Neural progenitor cell (in vitro differentiated cells): Measurements from ENCODE around the gene HES4. TPM values are rescaled to one million over a fixed set of nuclear protein-coding genes. Genes with fewer than 3 reads are reported as not detected.

ENCODE experiments used
- DNase-seq: peaks from one replicate; pipeline ENCODE4 v3.0.0-alpha.2; 2016; ENCODE audit warnings: low spot score
- H2AFZ ChIP-seq: fragments of 200-600 bp; sonication (generic); replicated peaks from 2 replicates; pipeline ENCODE4 v1.6.1; 2016; ENCODE audit warnings: antibody characterized with exemption
- H3F3A ChIP-seq: fragments of 200-600 bp; sonication (generic); 2 replicates; pipeline ENCODE4 v1.6.1; 2016; ENCODE audit warnings: antibody characterized with exemption, low read depth
- H3K27ac ChIP-seq: fragments of 200-600 bp; sonication (generic); 2 replicates; pipeline ENCODE4 v1.5.1; 2016; ENCODE audit warnings: mild to moderate bottlenecking
- H3K27me3 ChIP-seq: fragments of 200-600 bp; sonication (generic); 2 replicates; pipeline ENCODE4 v1.6.1; 2016; ENCODE audit warnings: mild to moderate bottlenecking, moderate library complexity
- H3K36me3 ChIP-seq: fragments of 200-600 bp; sonication (generic); 2 replicates; pipeline ENCODE4 v1.5.1; 2016
- H3K4me1 ChIP-seq: fragments of 200-600 bp; sonication (generic); 2 replicates; pipeline ENCODE4 v1.6.1; 2016; ENCODE audit warnings: mixed run types
- H3K4me2 ChIP-seq: fragments of 200-600 bp; sonication (generic); 2 replicates; pipeline ENCODE4 v1.6.1; 2016
- H3K4me3 ChIP-seq: fragments of 200-600 bp; sonication (generic); 2 replicates; pipeline ENCODE4 v1.5.1; 2016
- H3K79me2 ChIP-seq: fragments of 200-600 bp; sonication (generic); 2 replicates; pipeline ENCODE4 v1.6.1; 2016; ENCODE audit warnings: low read depth
- H3K9ac ChIP-seq: fragments of 200-600 bp; sonication (generic); 2 replicates; pipeline ENCODE4 v1.6.1; 2016
- H3K9me3 ChIP-seq: fragments of 200-600 bp; sonication (generic); 2 replicates; pipeline ENCODE4 v1.5.1; 2016; ENCODE audit warnings: low read depth
- H4K20me1 ChIP-seq: fragments of 200-600 bp; sonication (generic); 2 replicates; pipeline ENCODE4 v1.6.1; 2016; ENCODE audit warnings: low read depth
- H3K27ac Mint-ChIP-seq: 3 replicates; pipeline ENCODE4 v1.8.0; 2021; ENCODE audit warnings: mixed read lengths
- H3K27me3 Mint-ChIP-seq: 2 replicates; pipeline ENCODE4 v1.8.0; 2022; ENCODE audit warnings: low read depth, mild to moderate bottlenecking, inconsistent platforms, moderate library complexity, mixed read lengths; ENCODE audit not compliant: insufficient read depth
- H3K36me3 Mint-ChIP-seq: 3 replicates; pipeline ENCODE4 v1.8.0; 2021; ENCODE audit warnings: mixed read lengths
- H3K4me1 Mint-ChIP-seq: 3 replicates; pipeline ENCODE4 v1.8.0; 2021; ENCODE audit warnings: mixed read lengths
- H3K4me3 Mint-ChIP-seq: 3 replicates; pipeline ENCODE4 v1.8.0; 2021; ENCODE audit warnings: mild to moderate bottlenecking, moderate library complexity, mixed read lengths
- H3K9me3 Mint-ChIP-seq: 3 replicates; pipeline ENCODE4 v1.8.0; 2020; ENCODE audit warnings: mixed read lengths
- EZH2 ChIP-seq: fragments of 200-600 bp; sonication (generic); IDR thresholded peaks from 2 replicates; pipeline ENCODE4 v1.6.1; 2017; ENCODE audit warnings: antibody characterized with exemption, mild to moderate bottlenecking, moderate library complexity
- EZH2phosphoT487 ChIP-seq: fragments of 200-600 bp; sonication (generic); IDR thresholded peaks from 2 replicates; pipeline ENCODE4 v1.6.1; 2017; ENCODE audit warnings: antibody characterized with exemption
- total RNA-seq: library from RNA; depleted of rRNA; stranded (reverse); fragments of >200 nt; gene quantifications from 2 replicates; pipeline ENCODE4 v1.2.3, GENCODE V29; 2015; ENCODE audit warnings: low replicate concordance
- TF ChIP-seq, protein P1 (sequence below): fragments of 200-600 bp; sonication (generic); IDR thresholded peaks from 2 replicates; pipeline ENCODE4 v1.5.1; 2017; ENCODE audit warnings: antibody characterized with exemption, mild to moderate bottlenecking

The HES4 gene
- total RNA-seq, 1 donor from 2014 or later: 7.6 TPM

DNA sequence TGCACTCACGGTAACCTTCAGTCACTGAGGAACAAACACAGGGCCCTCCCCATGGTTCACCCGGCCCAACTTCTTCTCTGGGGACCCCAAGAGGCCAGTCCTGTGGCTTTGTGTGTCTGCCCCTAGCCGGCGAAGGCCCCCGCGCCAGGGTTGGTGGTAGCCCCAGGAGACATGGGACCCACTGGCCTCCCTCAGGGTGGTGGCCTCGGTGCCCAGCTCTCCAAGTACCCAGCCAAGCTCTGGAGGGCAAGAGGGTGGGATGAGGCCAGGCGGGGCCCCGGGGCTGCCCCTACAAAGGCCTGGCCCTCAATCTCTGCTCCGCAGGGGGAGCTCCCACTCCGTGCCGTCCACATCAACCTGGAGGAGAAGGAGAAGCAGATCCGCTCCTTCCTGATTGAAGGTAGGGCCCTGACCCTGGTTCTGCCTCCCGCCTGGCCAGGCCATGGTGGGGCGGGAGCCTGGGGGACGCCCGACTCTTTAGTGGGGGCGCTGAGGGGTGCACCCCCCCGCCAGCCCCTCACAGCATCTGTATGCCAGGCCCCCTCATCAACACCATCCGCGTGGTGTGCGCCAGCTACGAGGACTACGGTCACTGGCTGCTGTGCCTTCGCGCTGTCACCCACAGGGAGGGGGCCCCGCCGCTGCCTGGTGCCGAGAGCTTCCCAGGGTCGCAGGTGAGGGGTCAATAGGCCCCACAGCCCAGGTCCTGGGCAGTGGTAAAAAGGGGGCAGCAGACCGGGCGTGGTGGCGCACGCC lies 28.0 kb downstream of the HES4 start:
- no peak overlapping the region for H3K9ac ChIP-seq
- H3K9me3 ChIP-seq: no peaks in the 10 kb centered on the region
- no peak overlapping the region for H3K27ac ChIP-seq
- H2AFZ ChIP-seq: no peak overlapping the region
- H3K4me2 ChIP-seq: no peak overlapping the region
- Mint-ChIP-seq H3K36me3 (no peaks in the 10 kb centered on the region), H3K27ac (no peak overlapping the region), H3K27me3 (peaks cover 45% of the 10 kb centered on the region), H3K4me3 (no peak overlapping the region), H3K4me1 (peaks cover 4% of the 10 kb centered on the region), H3K9me3 (peaks cover 2% of the 10 kb centered on the region)
- peaks cover 17% of the 10 kb centered on the region for H3F3A ChIP-seq
- peaks cover 15% of the 10 kb centered on the region for H4K20me1 ChIP-seq
- no peaks in the 10 kb centered on the region for H3K79me2 ChIP-seq
- TF ChIP-seq EZH2: no peak
- no peak for TF ChIP-seq EZH2phosphoT487
- TF ChIP-seq, protein P1, sequence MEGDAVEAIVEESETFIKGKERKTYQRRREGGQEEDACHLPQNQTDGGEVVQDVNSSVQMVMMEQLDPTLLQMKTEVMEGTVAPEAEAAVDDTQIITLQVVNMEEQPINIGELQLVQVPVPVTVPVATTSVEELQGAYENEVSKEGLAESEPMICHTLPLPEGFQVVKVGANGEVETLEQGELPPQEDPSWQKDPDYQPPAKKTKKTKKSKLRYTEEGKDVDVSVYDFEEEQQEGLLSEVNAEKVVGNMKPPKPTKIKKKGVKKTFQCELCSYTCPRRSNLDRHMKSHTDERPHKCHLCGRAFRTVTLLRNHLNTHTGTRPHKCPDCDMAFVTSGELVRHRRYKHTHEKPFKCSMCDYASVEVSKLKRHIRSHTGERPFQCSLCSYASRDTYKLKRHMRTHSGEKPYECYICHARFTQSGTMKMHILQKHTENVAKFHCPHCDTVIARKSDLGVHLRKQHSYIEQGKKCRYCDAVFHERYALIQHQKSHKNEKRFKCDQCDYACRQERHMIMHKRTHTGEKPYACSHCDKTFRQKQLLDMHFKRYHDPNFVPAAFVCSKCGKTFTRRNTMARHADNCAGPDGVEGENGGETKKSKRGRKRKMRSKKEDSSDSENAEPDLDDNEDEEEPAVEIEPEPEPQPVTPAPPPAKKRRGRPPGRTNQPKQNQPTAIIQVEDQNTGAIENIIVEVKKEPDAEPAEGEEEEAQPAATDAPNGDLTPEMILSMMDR: no peak
- no peak for DNase-seq
- peaks cover 95% of the 10 kb centered on the region for H3K27me3 ChIP-seq
- no peaks in the 10 kb centered on the region for H3K36me3 ChIP-seq
- no peak overlapping the region for H3K4me3 ChIP-seq
- H3K4me1 ChIP-seq: no peaks in the 10 kb centered on the region

DNA sequence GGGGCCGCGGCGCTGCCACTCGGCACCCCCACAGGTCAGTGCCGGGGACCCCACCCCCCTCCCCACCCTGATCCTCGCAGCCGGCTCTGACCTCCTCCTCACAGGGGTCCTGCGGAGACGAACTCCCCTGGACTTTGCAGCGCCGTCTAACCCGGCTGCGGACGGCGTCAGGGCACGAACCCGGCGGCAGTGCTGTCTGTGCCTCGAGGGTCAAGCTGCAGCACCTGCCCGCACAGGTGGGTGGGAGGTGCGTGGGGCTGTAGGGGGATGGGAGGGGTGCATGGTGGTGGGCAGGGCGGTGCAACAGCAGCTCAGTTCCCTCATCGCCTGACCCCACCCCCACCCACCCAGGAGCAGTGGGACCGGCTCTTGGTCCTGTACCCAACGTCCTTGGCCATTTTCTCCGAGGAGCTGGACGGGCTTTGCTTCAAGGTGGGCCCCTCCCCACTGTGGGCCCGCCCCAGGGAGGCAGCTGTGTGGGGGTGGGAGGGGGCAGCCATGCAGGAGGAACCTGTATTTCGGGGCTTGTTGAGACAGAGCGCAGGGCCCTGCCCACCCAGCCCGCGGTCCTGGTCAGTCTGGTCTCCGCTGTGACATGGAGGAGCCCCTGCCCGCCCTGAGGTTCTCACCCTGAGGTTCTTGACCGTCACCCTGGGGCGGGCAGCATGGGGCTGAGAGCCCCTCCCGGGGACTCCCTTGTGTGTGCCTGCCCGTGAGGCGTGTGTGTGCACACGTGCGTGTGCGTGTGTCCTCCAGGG lies 28.7 kb downstream of the HES4 start:
- Histone ChIP-seq H3K27ac (no peak overlapping the region), H3K79me2 (no peaks in the 10 kb centered on the region), H3K9ac (no peak overlapping the region), H3K4me3 (no peak overlapping the region), H3K4me1 (peaks cover 4% of the 10 kb centered on the region), H3F3A (peaks cover 17% of the 10 kb centered on the region), H3K36me3 (no peaks in the 10 kb centered on the region), H3K4me2 (no peak overlapping the region), H3K9me3 (no peaks in the 10 kb centered on the region), H3K27me3 (peaks cover 100% of the 10 kb centered on the region), H2AFZ (no peak overlapping the region), H4K20me1 (peaks cover 20% of the 10 kb centered on the region)
- no peak for DNase-seq
- H3K9me3 Mint-ChIP-seq: peaks cover 2% of the 10 kb centered on the region
- TF ChIP-seq, protein P1: no peak
- TF ChIP-seq EZH2: no peak
- no peak for TF ChIP-seq EZH2phosphoT487
- peaks cover 4% of the 10 kb centered on the region for H3K4me1 Mint-ChIP-seq
- peaks cover 46% of the 10 kb centered on the region for H3K27me3 Mint-ChIP-seq
- H3K27ac Mint-ChIP-seq: no peak overlapping the region
- H3K36me3 Mint-ChIP-seq: no peaks in the 10 kb centered on the region
- no peak overlapping the region for H3K4me3 Mint-ChIP-seq

DNA sequence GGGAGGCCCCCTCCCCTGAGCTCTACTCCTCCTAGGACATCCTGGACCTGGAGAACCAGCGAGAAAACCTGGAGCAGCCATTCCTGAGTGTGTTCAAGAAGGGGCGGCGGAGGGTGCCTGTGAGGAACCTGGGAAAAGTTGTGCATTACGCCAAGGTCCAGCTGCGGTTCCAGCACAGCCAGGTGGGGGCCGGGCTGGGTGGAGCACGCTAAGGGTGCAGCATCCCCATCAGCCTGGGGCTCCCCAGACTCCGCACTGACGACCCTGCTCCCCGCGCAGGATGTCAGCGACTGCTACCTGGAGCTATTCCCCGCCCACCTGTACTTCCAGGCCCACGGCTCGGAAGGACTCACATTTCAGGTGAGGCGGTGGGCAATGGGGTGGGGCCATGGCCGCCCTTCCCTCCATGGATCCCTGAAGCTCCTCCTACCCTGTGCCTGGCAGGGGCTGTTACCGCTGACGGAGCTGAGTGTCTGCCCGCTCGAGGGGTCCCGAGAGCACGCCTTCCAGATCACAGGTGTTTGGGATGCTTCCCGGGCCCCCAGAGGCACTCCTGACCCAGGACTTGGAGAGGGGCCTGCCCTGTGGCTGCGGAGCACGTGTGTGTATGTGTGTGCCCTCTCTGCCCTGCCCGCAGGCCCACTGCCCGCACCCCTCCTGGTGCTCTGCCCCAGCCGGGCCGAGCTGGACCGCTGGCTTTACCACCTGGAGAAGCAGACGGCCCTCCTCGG lies 29.5 kb downstream of the HES4 start:
- H3K27ac Mint-ChIP-seq: no peak overlapping the region
- H2AFZ ChIP-seq: no peak overlapping the region
- peaks cover 2% of the 10 kb centered on the region for H3K9me3 Mint-ChIP-seq
- no peak overlapping the region for H3K9ac ChIP-seq
- no peaks in the 10 kb centered on the region for H3K79me2 ChIP-seq
- peaks cover 25% of the 10 kb centered on the region for H4K20me1 ChIP-seq
- H3K4me1 ChIP-seq: peaks cover 5% of the 10 kb centered on the region
- TF ChIP-seq EZH2phosphoT487 (no peak), EZH2 (no peak)
- TF ChIP-seq, protein P1: no peak
- peaks cover 100% of the 10 kb centered on the region for H3K27me3 ChIP-seq
- H3K36me3 ChIP-seq: no peaks in the 10 kb centered on the region
- no peak overlapping the region for H3K4me2 ChIP-seq
- no peak overlapping the region for H3K4me3 Mint-ChIP-seq
- H3K4me1 Mint-ChIP-seq: no peaks in the 10 kb centered on the region
- no peak overlapping the region for H3K4me3 ChIP-seq
- H3K27ac ChIP-seq: no peak overlapping the region
- H3F3A ChIP-seq: peaks cover 13% of the 10 kb centered on the region
- no peaks in the 10 kb centered on the region for H3K36me3 Mint-ChIP-seq
- H3K9me3 ChIP-seq: no peaks in the 10 kb centered on the region
- H3K27me3 Mint-ChIP-seq: peaks cover 47% of the 10 kb centered on the region
- no peak for DNase-seq
